RKO (cell line): ENCODE results near the gene ARMC10.
"Not testable (repeated sequence)": the region's sequence is repeated elsewhere in the genome, so short reads cannot be mapped to it uniquely, and the experiment has no call there.

Experiments used
- DNase-seq: peaks from one replicate; pipeline ENCODE4 v3.0.0-alpha.2; 2016; ENCODE audit warnings: low spot score

ARMC10 gene

DNA sequence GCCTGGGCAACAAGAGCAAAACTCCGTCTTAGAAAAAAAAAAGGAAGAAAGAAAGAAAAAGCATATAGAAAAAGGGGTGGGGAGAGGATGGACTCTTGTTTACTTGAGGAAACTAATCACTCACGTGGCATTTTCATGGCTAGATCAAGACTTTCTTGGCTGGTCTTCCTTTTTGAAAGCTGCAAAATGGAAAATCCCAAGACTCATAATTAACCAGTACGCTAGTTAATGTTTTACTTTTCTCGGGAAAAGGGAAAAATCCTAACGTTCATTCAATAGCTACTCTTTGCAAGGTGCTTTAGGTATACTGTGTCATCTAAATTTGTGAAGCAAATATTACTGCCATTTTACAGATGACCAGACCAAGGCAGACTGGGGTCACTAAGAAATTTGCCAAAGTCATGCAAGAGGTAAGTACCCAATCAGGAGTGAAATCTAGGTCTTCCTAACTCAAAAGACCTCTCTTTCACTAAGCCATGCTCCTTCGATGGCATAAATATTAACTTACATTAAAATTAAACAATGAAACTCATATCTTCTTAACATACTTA lies 49.6 kb downstream of the ARMC10 start:
- DNase-seq, result no peak

DNA sequence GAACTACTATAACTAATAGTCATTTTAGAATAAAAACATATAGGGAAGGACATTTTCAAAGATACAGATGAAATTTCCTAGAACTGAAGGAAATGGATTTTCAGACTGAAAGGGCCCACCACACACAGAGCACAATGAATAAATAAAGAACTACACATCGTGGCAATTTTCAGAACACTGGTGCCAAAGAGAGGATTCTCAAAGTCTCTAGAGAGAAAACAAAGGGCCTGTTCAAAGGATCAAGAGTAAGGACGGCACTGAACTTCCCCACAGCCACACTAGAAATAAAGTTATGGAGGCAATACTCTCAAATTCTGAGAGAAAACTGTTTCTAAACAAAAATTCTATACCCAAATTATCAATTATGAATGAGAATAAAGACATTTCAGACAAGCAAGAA lies 52.1 kb downstream of the ARMC10 start:
- DNase-seq, result no peak

DNA sequence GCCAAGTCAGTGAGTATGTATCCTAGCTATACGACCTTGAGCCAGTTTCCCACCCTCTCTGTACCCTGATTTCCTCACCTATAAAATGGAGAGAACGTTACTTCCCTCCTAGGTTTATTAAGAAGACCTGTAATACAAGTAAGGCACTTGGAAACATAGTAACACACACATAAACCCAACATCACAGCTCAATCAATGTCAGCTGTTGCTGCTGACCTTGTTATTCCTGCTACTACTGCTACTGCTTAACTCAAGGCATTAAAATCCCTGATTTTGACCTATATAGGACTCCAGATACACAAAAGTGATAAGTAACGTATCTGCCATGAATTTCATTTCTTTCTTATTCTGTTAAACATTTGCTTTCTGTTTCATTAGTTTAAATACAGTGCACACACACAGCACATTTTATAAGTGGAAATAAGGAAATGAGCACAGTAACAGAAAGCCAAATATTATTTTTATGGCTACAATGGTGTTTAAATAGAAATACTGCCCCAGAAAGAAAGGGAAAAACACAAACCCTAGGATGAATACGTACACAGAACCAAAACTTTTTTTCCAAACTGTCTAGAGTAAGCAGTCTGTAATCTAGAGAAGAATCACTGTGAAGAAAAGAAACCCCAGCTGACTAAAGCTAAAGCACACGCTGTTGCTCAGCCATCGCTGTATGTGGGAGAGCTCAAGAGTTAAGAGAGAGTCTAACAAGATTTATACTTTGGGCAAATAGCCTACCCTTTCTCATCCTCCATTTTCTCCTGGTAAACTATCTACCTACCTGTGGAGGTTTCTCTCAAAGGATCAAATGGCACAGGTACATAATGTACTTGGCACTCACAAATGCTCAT lies 55.0 kb downstream of the ARMC10 start:
- no peak for DNase-seq

DNA sequence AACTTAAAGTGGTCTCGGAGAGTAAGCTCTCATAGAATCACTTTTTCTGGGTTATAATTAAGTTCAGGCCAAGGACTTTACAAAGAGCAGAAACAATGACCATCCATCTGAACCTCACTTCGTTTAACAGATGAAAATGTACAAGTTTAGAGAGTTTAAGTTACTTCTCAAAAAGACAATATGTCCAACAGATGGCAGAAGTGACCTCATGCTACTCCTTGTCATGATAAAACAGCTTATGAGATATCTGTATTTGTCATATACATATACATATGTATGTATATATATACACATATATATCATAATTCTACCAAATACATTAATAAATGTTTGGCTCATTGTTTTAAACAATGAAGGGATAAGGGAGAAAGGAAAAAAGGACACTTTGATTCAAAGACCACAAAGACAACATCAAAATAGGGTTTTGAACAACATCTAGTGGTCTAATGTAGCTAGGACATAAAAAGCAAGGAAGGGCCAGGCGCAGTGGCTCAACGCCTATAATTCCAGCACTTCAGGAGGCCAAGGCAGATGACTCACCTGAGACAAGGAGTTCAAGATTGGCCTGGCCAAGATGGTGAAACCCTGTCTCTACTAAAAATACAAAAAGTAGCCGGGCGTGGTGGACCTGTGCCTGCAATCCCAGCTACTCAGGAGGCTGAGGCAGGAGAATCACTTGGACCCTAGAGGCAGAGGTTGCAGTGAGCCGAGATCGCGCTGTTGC lies 56.1 kb downstream of the ARMC10 start:
- no peak for DNase-seq

DNA sequence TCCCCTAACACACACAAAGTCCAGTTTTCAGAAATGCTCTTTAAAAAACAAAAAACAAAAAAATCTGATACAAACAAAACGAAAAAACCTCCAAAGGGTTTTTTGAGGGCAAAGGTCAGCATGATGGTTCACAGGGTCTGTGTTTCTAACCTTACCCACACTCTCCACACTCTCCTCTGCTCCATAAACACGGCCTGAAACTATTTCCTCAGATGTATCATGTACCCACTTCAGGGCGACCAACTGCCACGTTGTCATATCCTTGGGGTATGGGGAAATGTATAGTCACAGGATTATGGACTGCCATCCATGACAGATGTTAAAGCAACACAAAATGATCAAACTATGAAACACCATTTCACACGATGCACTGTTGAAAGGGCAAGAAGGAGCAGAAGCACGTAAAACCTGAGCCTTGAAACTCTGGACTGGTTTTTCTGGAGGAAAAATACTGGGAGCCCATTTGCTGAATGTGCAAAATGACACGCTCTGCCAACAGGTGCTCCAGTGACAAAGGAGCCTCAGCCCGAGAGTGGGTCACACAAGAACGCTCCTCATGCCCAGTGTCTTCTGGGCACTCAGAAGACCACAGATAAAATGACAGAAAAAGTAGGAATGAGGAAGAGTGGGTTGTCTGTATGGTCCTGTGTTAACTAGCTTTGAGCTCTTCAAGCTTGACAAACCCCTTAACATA lies 58.2 kb downstream of the ARMC10 start:
- no peak for DNase-seq

DNA sequence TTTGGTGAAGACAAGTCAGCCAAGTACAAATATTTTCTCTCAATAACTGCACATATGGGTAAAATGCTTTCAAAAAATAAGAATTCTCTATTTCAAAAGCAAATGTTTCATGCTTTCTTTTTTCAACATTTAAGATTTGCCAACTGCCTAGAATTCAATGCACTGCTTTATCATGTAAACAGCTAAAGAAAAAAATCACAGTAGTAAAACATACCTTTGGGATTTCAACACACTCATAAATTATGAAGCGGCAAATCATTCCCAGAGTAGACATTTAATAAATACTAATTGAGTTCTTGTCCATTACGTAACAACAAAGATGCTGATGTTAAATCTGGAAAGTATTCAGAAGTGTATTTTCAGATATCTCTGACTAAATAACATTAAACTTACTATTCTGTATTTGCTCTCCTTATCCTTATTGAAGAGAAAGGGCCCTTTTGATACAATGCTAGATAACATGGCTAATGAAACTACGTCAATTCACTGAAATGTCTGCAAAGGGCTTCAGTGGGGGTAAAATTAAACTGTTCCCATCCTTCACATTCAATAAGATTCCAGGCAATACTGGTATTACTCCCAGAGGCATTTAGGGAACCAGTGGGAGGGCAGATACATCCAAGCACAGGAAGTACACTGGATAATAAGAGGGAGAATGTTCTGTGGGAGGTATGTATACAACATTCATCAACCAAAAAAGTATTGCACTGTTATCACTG lies 60.1 kb downstream of the ARMC10 start:
- no peak for DNase-seq

DNA sequence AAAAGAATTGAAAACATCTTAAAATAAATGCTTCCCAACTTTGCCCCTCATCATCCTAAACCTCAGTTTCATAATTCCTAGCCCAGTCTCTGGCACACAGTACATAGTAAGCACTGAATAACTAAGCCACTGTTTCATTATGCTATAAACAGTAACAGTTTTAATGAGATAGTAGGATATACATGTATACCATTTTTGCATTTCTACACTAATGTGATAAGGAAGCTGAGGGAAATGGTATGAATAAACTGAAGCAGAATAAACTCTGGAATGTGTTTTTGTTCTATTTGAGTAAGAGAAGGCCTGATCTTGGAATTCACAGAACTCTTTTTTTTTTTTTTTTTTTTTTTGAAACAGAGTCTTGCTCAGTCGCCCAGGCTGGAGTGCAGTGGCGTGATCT lies 65.1 kb downstream of the ARMC10 start:
- DNase-seq, result no peak

DNA sequence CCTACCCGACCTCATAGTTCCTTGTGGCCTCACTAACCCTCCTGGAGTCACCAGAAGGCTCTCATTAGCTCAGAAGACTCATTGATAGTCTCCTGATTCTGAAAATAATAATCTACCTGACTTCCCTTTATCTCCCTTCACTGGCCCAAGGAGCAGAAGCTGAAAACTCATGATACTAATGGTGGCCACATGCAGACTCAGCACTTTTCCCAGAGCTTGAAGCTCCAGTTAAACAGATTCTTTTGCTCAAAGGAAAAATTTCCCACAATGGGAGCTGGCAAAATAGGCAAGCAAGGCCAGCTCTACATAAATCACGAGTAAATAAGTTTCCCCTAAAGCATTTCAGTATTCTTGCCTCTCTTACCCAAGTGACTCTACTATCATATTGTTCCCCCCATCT lies 65.7 kb downstream of the ARMC10 start:
- no peak for DNase-seq

DNA sequence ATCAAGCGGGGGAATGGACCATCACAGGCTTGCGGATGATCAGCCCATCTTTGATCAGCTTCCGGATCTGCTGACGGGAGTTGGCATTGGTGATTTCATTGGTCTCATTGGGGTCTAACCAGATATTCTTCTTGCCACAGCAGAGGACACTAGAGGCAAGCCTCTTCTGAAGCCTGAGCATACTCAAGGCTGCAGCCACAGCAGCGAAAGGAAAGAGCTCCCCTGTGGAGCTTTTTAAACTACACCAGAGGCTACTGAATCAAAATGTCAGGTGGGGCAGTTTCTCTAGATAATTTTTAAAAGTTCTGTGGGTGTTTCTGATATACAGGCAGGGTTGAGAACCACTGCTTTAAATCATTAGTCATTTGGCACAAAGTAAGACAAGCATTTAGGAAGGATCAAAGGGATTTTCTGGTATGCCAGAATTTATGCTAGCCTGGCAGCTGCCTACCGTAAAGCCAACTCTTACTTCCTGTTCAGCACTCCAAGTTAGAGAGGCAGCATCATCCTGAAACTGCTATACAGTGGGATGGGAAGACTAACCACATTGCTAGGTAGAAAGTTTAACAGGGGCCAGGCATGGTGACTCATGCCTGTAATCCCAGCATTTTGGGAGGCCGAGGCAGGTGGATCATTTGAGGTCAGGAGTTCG lies 66.9 kb downstream of the ARMC10 start:
- no peak for DNase-seq

DNA sequence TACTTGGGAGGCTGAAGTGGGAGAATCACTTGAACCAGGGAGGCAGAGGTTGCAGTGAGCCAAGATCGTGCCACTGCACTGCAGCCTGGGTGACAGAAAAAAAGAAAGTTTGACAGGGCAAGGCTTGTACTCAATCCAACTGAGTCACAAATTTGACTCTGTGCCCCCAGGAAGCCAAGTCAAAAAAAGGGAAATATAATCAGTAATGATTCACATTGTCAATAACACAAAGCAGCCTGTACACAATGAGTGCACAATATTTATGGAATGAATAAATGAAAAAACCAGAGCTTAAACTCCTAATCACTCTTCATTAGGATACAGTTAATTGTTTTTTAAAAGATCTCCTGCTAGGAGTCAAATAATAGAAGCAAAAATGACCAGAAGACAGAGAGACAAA lies 67.6 kb downstream of the ARMC10 start:
- no peak for DNase-seq

DNA sequence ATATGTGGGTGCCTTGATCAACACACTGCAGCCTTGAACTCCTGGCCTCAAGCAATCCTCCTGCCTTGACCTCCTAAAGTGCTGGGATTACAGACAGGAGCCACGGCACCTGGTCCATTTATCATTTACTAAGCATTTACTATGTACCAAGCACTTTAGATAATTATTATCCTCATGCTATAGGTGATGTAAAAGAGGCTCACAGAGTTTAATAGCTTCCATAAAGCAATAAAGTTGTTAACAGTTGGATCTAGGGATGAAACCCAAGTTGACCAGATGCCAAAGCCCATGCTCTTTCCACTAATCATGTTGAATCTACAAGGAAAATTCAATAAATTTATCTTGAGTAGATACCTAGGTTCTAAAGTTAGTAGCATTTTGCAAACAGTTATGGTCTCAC lies 68.9 kb downstream of the ARMC10 start:
- DNase-seq, result no peak

DNA sequence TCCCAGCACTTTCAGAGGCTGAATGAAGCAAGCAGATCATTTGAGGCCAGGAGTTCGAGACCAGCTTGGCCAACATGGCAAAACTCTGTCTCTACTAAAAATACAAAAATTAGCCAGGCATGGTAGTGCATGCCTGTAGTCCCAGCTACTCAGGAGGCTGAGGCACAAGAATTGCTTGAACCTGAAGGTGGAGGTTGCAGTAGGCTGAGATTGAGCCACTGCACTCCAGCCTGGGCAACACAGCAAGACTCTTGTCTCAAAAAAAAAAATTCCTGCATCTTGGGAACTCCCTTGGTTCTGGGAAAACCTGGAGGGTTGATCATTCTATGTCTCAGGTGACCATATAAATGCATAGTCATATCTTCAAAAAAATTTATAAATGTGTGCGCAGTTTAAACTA lies 69.8 kb downstream of the ARMC10 start:
- DNase-seq, result not testable (repeated sequence)

DNA sequence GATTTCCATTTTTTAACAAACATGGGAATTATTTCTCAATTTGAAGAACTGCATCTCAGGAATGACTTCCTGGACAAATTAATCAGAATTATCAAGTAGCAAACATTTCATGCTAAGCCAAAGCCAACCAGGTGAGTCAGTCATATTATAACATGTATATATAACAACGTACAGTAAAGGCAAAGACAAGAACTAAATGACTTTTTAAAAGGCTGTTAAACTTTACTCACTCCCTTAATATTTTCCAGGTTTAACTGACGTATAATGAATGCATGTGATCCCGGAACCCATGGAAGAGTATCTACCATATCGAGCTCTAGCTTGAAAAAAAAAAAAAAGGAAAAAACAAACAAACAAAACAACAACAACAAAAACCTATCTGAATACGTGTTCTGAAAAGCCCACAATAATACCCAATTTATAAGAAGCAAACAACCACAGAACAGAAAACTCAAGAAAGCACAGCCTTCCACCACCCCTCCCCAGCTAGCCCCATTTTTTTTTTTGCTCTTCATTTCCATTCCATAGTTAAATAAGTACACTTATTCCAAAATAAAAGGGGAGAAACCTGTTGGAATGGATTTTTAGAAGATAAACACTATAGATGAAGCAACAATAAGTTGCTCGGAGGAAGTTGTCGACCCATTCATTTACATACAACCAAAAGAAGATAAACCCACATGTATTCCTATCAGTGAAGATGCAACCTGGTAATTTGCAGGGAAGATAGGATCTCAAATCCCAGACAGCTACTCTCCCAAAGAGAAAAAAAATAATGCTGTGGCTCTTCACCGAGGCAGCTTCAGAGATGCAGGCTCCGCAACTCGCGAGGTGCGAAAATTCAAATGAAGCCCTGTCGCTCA lies 73.4 kb downstream of the ARMC10 start:
- peak; percentile 65 for DNase-seq
